Mammary epithelial cell (primary cell): ENCODE results near the gene GPBP1.

Experiments used
- CTCF ChIP-seq, 2 donors: IDR thresholded peaks in 1 of 2; conservative IDR thresholded peaks in 1 of 2; 2 replicates each; pipeline ENCODE4 v1.5.1; 2011 to 2012; ENCODE audit warnings: inconsistent platforms in 2 of 2, low read length in 2 of 2, mild to moderate bottlenecking in 2 of 2, control low read depth in 1 of 2, low read depth in 1 of 2; ENCODE audit not compliant: insufficient read depth in 1 of 2; ENCODE audit errors: extremely low read depth in 1 of 2
- EZH2 ChIP-seq: IDR thresholded peaks from 2 replicates; pipeline ENCODE4 v1.6.1; 2012; ENCODE audit warnings: low read length, inconsistent platforms, borderline replicate concordance

- TF ChIP-seq CTCF (conservative IDR thresholded peaks at IDR 0.05 in 1 of 2, IDR thresholded peaks at IDR 0.05 in 1 of 2; ENCODE audit: extremely low read depth in 1 of 2, insufficient read depth in 1 of 2, low read depth in 1 of 2, low read length in 2 of 2), result no peak
- no peak for TF ChIP-seq EZH2
These were observed 70.5 kb downstream of the GPBP1 start for GRCh38 chr5:57244331-57244730.
